Caki2 (cell line): Measurements from ENCODE around the gene MTF2. TPM values are rescaled to one million over a fixed set of nuclear protein-coding genes. Genes with fewer than 3 reads are reported as not detected.
"Not testable (repeated sequence)": the region's sequence is repeated elsewhere in the genome, so short reads cannot be mapped to it uniquely, and the experiment has no call there.

Source experiments
- DNase-seq: peaks from one replicate; pipeline ENCODE4 v3.0.0-alpha.2; 2015; ENCODE audit warnings: low read depth
- in situ Hi-C: cut with HindIII; loops from 2 replicates; pipeline ENCODE4 v1.10.0; 2016; ENCODE audit warnings: low sequenced_read_pairs, low pct_unique_long_range_greater_than_20kb, mixed read lengths
- total RNA-seq: library from RNA; depleted of rRNA; stranded (reverse); fragments of >200 nt; shearing (Covaris generic); gene quantifications from 2 replicates; pipeline ENCODE4 v1.2.3, GENCODE V29; 2014; ENCODE audit warnings: low replicate concordance; rRNA removed

MTF2 gene
- total RNA-seq, 1 experiment from 2014 or later = 3.6 TPM

DNA sequence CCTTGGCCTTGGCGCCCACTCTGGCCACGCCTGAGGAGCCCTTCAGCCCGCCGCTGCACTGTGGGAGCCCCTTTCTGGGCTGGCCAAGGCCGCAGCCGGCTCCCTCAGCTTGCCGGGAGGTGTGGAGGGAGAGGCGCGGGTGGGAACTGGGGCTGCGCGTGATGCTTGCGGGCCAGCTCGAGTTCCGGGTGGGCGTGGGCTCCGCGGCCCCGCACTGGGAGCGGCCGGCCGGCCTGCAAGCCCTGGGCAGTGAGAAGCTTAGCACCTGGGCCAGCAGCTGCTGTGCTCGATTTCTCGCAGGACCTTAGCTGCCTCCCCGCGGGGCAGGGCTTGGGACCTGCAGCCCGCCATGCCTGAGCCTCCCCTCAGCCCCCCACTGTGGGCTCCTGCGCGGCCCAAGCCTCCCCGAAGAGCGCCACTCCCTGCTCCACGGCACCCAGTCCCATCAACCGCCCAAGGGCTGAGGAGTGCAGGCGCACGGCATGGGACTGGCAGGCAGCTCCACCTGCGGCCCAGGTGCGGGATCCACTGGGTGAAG is 91.1 kb downstream of the MTF2 start:
- DNase-seq, in situ Hi-C loops: not testable (repeated sequence)

DNA sequence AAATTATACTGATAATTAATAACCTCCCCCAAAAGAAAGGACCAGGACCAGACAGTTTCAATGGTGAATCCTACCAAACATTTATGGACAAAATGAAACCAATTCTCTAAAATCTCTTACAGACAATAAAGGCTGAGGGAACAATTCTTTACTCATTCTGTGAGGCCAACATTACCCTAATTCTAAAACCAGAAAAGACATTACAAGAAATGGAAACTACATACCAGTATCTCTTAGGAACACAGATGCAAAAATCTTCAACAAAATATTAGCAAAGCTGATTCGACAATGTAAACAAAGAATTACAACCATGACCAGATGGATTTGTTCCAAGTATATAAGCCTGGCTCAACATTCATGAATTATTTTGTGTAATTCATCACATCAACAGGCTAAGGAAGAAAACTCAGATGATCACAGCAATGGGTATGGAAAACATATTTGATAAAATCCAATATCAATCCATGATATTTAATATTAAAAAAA is 92.5 kb downstream of the MTF2 start:
- in situ Hi-C loops = no loop called here

DNA sequence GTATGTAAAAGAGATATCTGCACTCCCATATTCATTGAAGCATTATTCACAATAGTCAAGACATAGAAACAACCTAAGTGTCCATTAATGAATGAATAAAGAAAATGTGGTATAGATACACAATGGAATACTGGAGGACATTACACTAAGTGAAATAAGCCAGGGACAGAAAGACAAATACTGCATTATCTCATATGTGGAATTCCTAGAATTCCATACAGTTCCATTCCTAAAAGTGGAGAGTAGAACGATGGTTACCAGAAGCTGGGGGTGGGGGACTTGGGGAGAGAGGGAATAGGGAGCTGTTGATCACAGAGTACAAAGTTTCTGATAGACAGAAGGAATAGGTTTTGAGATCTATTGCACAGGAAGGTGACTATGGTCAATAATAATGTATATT is 93.7 kb downstream of the MTF2 start:
- in situ Hi-C loops = no loop called here
- no peak for DNase-seq

More for the DNA sequence above, 92.5 kb downstream of the MTF2 start:
- no peak for DNase-seq

DNA sequence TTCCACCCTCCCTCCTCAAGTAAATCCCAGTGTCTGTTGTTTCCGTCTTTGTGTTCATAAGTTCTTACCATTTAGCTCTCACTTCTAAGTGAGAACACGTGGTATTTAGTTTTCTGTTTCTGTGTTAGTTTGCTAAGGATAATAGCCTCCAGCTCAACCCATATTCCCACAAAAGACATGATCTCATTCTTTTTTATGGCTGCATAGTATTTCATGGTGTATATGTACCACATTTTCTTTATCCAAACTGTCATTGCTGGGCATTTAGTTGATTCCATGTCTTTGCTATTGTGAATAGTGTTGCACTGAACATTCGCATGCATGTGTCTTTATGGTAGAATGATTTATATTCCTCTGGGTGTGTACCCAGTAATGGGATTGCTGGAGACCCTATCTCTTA is 95.6 kb downstream of the MTF2 start:
- in situ Hi-C loops, DNase-seq: not testable (repeated sequence)

DNA sequence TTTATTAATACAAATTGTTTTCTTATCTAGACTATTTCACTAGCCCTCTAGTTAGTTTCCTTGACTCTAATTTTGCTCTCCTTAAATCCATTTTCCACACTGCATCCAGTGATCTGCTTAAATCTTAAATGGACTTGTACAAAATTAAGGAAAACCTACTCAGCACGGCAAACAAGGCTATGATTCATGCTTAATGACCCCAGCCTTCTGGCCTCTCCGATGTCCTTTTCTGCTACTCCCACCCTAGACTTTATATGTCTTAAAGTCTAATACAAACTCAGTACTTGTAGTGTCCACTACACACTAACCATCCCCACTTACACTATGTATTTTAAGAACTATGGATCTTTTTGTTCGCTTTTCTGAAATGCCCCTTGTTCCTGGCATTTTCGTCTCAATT is 98.9 kb downstream of the MTF2 start:
- in situ Hi-C loops = no loop called here
- DNase-seq = peak; percentile 20

DNA sequence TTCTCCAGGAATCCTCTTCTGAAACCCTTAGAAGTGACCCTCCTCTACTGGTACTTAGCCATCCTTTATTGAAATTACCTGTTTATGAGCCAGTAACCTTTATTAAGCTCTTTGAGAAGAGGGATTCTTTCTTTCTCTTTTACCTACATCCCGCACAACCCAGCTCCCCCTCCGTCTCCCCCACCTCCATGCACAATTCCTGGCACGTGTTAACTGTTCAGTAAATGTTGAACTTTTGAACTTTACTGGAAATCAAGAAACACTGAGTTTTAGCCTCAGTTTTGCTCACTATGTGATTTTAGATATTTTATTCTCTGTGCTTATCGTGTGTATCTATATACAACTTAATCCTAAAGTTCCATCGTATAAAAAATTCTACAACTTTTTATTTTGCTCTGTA is 99.3 kb downstream of the MTF2 start:
- in situ Hi-C loops = no loop called here
- no peak for DNase-seq

DNA sequence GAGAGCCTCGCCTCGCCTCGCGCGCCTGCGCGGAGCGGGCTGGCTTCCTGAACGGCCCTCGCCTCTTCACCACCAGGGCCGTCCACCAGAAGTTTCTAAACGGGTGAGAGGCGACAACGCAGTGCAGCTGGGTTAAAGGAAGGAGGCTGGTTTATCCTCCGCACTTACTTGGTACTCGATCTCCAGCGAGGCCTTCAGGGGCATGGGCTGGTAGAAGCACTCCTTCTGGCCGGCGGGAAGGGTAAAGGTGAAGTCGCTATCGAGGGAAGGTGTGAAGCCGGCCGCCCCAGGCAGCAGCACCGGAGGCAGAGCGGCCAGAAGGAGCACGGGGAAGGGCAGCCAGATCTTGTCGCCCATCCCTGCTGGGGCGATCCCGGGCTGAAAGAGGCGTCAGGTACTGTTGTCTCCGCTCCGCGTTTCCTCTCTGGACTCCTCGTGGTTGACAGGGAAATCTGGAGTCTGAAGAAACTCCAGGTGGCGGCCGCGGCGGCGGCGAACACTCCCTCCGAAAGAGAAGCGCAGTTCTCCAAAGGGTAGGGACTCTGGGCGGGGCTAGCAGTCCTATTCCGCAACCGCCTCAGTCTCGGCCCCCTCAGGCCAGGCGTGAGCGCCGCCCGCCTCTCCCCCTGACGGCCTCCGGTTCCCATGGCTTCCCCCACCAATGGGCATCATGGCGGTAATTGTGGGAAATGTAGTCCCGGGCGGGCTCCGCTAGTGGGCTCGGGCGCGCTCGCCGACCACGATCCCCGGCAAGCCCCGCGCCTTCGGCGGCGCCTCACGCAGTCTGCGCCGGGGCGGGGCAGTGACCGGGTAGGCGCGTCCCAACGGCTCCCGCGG is 101.0 kb downstream of the MTF2 start, which contains the start of gene TMED5:
Gene TMED5 (minus strand): TSS at position 528 of the 837 bp plus-strand sequence. CDS start 171 bp downstream, at position 357.
- DNase-seq = peak; percentile 97
- in situ Hi-C loops = no loop called here

DNA sequence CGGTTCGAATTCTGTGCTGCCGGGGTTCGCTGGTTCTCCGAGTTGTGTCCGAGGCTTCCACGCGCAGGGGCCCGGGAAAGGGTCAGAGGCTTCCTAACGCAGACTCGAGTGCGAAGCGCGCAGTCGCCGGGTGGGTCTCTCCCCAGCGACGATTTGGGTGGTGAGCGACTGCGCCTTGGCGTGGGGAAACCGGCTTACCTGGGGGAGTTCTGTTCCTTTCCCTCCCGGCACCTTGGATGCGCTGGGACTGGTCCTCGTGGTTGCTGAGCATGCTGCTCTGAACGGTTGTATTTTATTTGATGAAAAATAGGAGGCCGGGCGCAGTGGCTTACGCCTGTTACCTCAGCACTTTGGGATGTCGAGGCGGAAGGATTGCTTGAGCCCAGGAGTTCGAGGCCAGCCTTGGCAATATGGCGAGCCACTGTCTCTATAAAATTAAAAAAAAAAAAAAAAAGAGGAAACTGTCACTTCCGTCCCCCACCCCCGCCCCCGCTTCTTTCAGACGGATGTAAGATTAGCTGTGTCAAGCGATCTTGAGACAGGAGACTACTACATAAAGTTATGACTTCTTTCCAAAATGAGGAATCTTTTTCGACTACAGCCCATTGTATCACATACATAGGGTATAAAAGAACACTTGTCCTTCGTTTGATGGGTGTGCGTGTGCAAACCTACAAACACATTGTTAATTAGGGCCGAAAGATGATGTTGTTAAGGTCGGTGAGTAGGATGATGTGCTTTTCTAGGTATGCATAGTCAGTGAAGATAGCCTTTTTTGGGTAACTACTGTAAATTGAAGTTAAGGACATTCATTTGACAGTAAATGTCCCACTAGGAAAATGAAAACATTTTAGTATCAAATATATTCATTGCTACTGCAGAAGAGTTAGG is 101.9 kb downstream of the MTF2 start, which contains the start of gene CCDC18:
Gene CCDC18 (plus strand): TSS at position 2 of the 891 bp plus-strand sequence. CDS start 2,638 bp downstream, outside the sequence.
- DNase-seq = peak; percentile 68
- in situ Hi-C loops = no loop called here

DNA sequence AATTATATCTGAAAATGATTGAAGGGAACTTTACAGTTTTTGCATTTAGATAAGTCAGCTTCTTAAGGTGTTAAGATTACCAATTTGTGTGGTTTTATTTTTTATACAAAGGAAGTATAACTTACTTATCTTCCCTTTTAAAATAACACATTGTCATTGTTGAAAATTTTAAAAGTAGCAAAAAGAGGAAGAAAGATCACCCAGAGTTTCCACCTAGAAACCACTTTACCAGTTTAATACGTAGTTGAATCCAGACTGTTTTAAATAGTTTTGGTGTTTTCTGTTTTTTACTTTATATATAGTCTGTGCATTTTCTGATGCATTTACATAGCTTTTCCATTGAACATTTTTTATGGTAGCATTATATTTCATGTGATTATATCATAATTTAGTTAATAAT is 107.6 kb downstream of the MTF2 start:
- in situ Hi-C loops = no loop called here
- no peak for DNase-seq

Other genes starting within 250 kb of the MTF2 start
- gene RPL5, start 247.2 kb upstream of the MTF2 start, total RNA-seq = 1,215 and 1,251 TPM in 2 replicates
- 8.6 TPM in 2 replicates for gene DIPK1A, start 117.8 kb upstream of the MTF2 start, total RNA-seq
- gene TMED5, start 101.1 kb downstream of the MTF2 start, total RNA-seq = 5.8 and 17.3 TPM in 2 replicates
- gene CCDC18, start 101.4 kb downstream of the MTF2 start, total RNA-seq = 6.5 and 6.9 TPM in 2 replicates